Thymus (tissue), 11 donors: Measurements from ENCODE around the gene DCLK3. TPM values are rescaled to one million over a fixed set of nuclear protein-coding genes. Genes with fewer than 3 reads are reported as not detected.

Experiments
- DNase-seq, 9 donors: peaks; one replicate each; pipeline ENCODE4 v3.0.0-alpha.2; 2013; ENCODE audit warnings: low spot score in 9 of 9, low read depth in 6 of 9, missing footprints in 1 of 9
- H3K27ac ChIP-seq, 2 donors: one replicate each; pipeline ENCODE4 v1.5.1; 2013; ENCODE audit warnings: control low read depth in 1 of 2, low read depth in 1 of 2, low read length in 1 of 2, mild to moderate bottlenecking in 1 of 2, moderate library complexity in 1 of 2
- H3K27me3 ChIP-seq, 2 donors: one replicate each; pipeline ENCODE4 v1.5.1; 2013; ENCODE audit warnings: low read length in 1 of 2; ENCODE audit not compliant: control insufficient read depth in 2 of 2, insufficient read depth in 1 of 2
- H3K36me3 ChIP-seq, 2 donors: one replicate each; pipeline ENCODE4 v1.5.1; 2013; ENCODE audit warnings: low read length in 1 of 2, mild to moderate bottlenecking in 1 of 2, moderate library complexity in 1 of 2; ENCODE audit not compliant: control insufficient read depth in 2 of 2, insufficient read depth in 2 of 2
- H3K4me1 ChIP-seq, 2 donors: one replicate each; pipeline ENCODE4 v1.5.1; 2013; ENCODE audit warnings: low read length in 2 of 2; ENCODE audit not compliant: control insufficient read depth in 2 of 2, insufficient read depth in 2 of 2
- H3K4me3 ChIP-seq, 2 donors: one replicate each; pipeline ENCODE4 v1.5.1; 2013; ENCODE audit warnings: low read length in 2 of 2, control low read depth in 1 of 2, mild to moderate bottlenecking in 1 of 2
- H3K9me3 ChIP-seq, 2 donors: one replicate each; pipeline ENCODE4 v1.5.1; 2013; ENCODE audit warnings: low read length in 1 of 2, mild to moderate bottlenecking in 1 of 2; ENCODE audit not compliant: control insufficient read depth in 2 of 2, insufficient read depth in 1 of 2
- WGBS: extraction: QIAGEN DNeasy Blood & Tissue Kit; methylation state at CpG from one replicate; pipeline ENCODE4 v1.1.7; 2013; 5-methylcytosine and 5-hydroxymethylcytosine counted together
- polyA plus RNA-seq: library from polyadenylated mRNA; stranded (reverse); fragments of 200-250 nt; gene quantifications from one replicate; pipeline ENCODE4 v1.2.3, GENCODE V29; 2013
- total RNA-seq: library from RNA; stranded (reverse); fragments of 120-200 nt; gene quantifications from one replicate; pipeline ENCODE4 v1.2.4, GENCODE V29; 2013
- donor health status: healthy.

DCLK3 gene
- total and polyA plus RNA-seq, 2 donors: 0.38 to 0.41 TPM

GRCh38 chr3:36744763-36745162 lies 19.6 kb downstream of the DCLK3 start:
- H3K9me3 ChIP-seq: no peaks in the 10 kb centered on the region
- H3K27ac ChIP-seq: no peak overlapping the region
- H3K36me3 ChIP-seq: no peaks in the 10 kb centered on the region
- DNase-seq: no peak
- no peak overlapping the region for H3K4me3 ChIP-seq
- 97% methylated on average over 6 of the region's 6 CpGs for WGBS
- H3K4me1 ChIP-seq: peaks cover 11 to 14% of the 10 kb centered on the region in 2 donors
- H3K27me3 ChIP-seq: no peaks in the 10 kb centered on the region

- Histone ChIP-seq H3K36me3 (no peaks in the 10 kb centered on the region), H3K27ac (no peak overlapping the region), H3K4me1 (peaks cover 11 to 14% of the 10 kb centered on the region in 2 donors), H3K27me3 (no peaks in the 10 kb centered on the region), H3K9me3 (no peaks in the 10 kb centered on the region), H3K4me3 (no peak overlapping the region)
- 95% methylated on average over 2 of the region's 2 CpGs for WGBS
- DNase-seq: no peak
Observed at GRCh38 chr3:36743826-36744225, 20.5 kb downstream of the DCLK3 start.

DNA sequence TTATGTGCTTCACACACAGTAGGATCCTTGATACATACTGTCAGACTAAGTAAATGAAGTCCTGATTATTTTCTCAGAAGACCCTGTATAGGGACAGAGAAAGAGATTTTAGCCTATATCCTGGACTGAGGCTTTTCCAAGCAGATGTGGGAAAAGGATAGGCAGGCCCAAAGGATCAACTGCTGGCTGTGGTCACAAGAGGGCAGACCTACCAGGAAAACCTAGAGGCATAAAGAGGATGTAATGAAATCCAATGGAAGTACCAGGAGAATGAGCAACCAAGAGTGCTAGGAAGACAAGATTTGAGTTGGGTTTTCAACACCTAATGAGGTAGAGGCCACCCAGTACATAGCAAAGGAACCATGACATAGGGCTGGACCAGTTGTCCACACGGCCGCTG lies 23.1 kb downstream of the DCLK3 start:
- over 99% methylated on average over 2 of the region's 2 CpGs for WGBS
- Histone ChIP-seq H3K4me1 (peaks cover 11 to 22% of the 10 kb centered on the region in 2 donors), H3K27ac (peak overlapping the region; percentile 11 to 44), H3K27me3 (no peaks in the 10 kb centered on the region), H3K9me3 (no peaks in the 10 kb centered on the region), H3K4me3 (no peak overlapping the region), H3K36me3 (no peaks in the 10 kb centered on the region)
- no peak for DNase-seq

- H3K4me1 ChIP-seq: peaks cover 11 to 23% of the 10 kb centered on the region in 2 donors
- no peaks in the 10 kb centered on the region for H3K36me3 ChIP-seq
- H3K4me3 ChIP-seq: no peak overlapping the region
- H3K27ac ChIP-seq: peak overlapping the region in 1 of 2 donors; percentile 44
- peak in 5 of 9 donors; percentile 15 to 63 (median 21) for DNase-seq
- no peaks in the 10 kb centered on the region for H3K27me3 ChIP-seq
- no peaks in the 10 kb centered on the region for H3K9me3 ChIP-seq
- WGBS: 6% methylated on average over 2 of the region's 2 CpGs
Observed at GRCh38 chr3:36740787-36741186, 23.6 kb downstream of the DCLK3 start.

GRCh38 chr3:36738702-36739101 lies 25.7 kb downstream of the DCLK3 start:
- no peaks in the 10 kb centered on the region for H3K9me3 ChIP-seq
- 97% methylated on average over 16 of the region's 16 CpGs for WGBS
- no peaks in the 10 kb centered on the region for H3K36me3 ChIP-seq
- no peak overlapping the region for H3K4me3 ChIP-seq
- no peak for DNase-seq
- H3K27me3 ChIP-seq: no peaks in the 10 kb centered on the region
- peaks cover 11 to 23% of the 10 kb centered on the region in 2 donors for H3K4me1 ChIP-seq
- H3K27ac ChIP-seq: no peak overlapping the region

DNA sequence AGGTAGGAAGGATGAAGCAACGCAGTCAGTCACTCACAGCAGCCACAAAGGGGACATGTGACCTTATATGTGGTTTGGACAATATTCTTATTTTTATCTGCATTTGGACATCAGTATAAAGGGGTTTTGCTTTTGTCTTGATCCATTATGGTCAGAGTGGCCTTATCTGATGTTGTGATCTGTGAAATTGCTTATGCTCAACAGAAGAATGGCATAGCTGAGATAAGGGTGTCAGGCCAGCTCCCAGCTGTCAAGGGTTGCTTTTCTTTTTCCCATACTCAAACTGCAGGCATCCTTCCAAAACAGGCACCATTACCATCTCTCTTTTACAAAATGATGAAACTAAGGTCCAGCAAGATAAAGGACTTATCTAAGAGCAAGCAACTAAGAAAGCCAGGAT lies 28.1 kb downstream of the DCLK3 start:
- no peak overlapping the region for H3K27ac ChIP-seq
- no peaks in the 10 kb centered on the region for H3K36me3 ChIP-seq
- H3K9me3 ChIP-seq: no peaks in the 10 kb centered on the region
- H3K4me1 ChIP-seq: peaks cover 5 to 13% of the 10 kb centered on the region in 2 donors
- H3K27me3 ChIP-seq: no peaks in the 10 kb centered on the region
- H3K4me3 ChIP-seq: no peak overlapping the region
- WGBS: 56% methylated on average over 1 of the region's 1 CpG
- DNase-seq: no peak

- H3K36me3 ChIP-seq: no peaks in the 10 kb centered on the region
- WGBS: 95% methylated on average over 2 of the region's 2 CpGs
Observed at GRCh38 chr3:36734742-36735141, 29.6 kb downstream of the DCLK3 start.

GRCh38 chr3:36733723-36734122 lies 30.6 kb downstream of the DCLK3 start:
- Histone ChIP-seq H3K27ac (no peak overlapping the region), H3K4me1 (peaks cover 0 to 9% of the 10 kb centered on the region in 2 donors), H3K4me3 (no peak overlapping the region), H3K27me3 (no peaks in the 10 kb centered on the region), H3K36me3 (no peaks in the 10 kb centered on the region), H3K9me3 (no peaks in the 10 kb centered on the region)
- DNase-seq: no peak
- 96% methylated on average over 1 of the region's 1 CpG for WGBS

More at GRCh38 chr3:36734742-36735141, 29.6 kb downstream of the DCLK3 start:
- Histone ChIP-seq H3K9me3 (no peaks in the 10 kb centered on the region), H3K27me3 (no peaks in the 10 kb centered on the region), H3K4me3 (no peak overlapping the region), H3K4me1 (peaks cover 0 to 9% of the 10 kb centered on the region in 2 donors), H3K27ac (no peak overlapping the region)
- no peak for DNase-seq

GRCh38 chr3:36733162-36733696 lies 31.1 kb downstream of the DCLK3 start:
- H3K4me1 ChIP-seq: peaks cover 0 to 9% of the 10 kb centered on the region in 2 donors
- H3K27me3 ChIP-seq: no peaks in the 10 kb centered on the region
- H3K27ac ChIP-seq: no peak overlapping the region
- DNase-seq: no peak
- H3K36me3 ChIP-seq: no peaks in the 10 kb centered on the region
- H3K4me3 ChIP-seq: no peak overlapping the region
- no peaks in the 10 kb centered on the region for H3K9me3 ChIP-seq
- 85% methylated on average over 1 of the region's 1 CpG for WGBS
